Activated T-helper 1 cell treated with anti-CD3 and anti-CD28 coated beads, Interleukin-12 subunit alpha, Interleukin-12 subunit beta, Interleukin-2, Interleukin-4 antibody, amounts not matched to agents 30 ng/mL and 10 ng/mL and 1 ng/mL, durations not matched to agents 14 hours and 24 hours and 36 hours (primary cell): ENCODE measurements around the gene OR2B2. TPM values are rescaled to one million over a fixed set of nuclear protein-coding genes. Genes with fewer than 3 reads are reported as not detected.
A peak's percentile ranks its signal among the peaks of the same experiment; 100 is the strongest.

Source experiments
- DNase-seq: peaks from one replicate; pipeline ENCODE4 v3.0.0; 2021; ENCODE audit warnings: low spot score
- H3K27ac Mint-ChIP-seq: one replicate; pipeline ENCODE4 v1.8.0; 2021; ENCODE audit warnings: mild to moderate bottlenecking, mixed read lengths
- H3K27me3 Mint-ChIP-seq: one replicate; pipeline ENCODE4 v1.8.0; 2022; ENCODE audit warnings: mild to moderate bottlenecking, moderate library complexity, mixed read lengths; ENCODE audit not compliant: insufficient read depth
- H3K36me3 Mint-ChIP-seq: one replicate; pipeline ENCODE4 v1.8.0; 2021; ENCODE audit warnings: low read depth, mixed read lengths
- H3K4me1 Mint-ChIP-seq: one replicate; pipeline ENCODE4 v1.8.0; 2021; ENCODE audit warnings: low read depth, mixed read lengths
- H3K4me3 Mint-ChIP-seq: one replicate; pipeline ENCODE4 v1.8.0; 2021; ENCODE audit warnings: mild to moderate bottlenecking, moderate library complexity, mixed read lengths
- H3K9me3 Mint-ChIP-seq: one replicate; pipeline ENCODE4 v1.8.0; 2021; ENCODE audit warnings: mixed read lengths
- intact Hi-C: fragments of 100-400 bp; cut with micrococcal nuclease; formaldehyde crosslinking; loops from one replicate; pipeline ENCODE4 v1.15.1; 2024
- total RNA-seq: library from RNA; stranded (reverse); gene quantifications from 2 replicates; pipeline ENCODE4 v1.2.3, GENCODE V29; 2022

OR2B2 gene
- total RNA-seq, 1 donor from 2014 or later, result not detected

DNA sequence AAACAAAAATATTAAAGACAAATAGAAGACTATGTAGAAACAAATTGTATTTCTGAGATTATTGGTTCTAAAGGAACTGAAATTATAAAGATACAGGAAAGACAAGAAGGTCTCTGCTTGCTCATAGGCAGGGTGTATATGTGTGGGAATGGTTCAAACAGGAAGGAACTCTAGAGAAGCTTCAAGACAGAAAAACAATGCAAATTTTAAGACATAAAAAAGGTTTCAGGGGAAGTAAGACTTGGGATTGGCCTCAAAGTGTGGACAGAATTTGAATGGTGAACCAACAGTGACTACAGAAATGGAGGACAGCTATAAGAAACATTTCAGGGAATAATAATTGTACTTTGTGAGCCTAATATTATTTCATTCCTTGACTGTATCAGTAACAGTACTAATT is 50.3 kb downstream of the OR2B2 start:
- Mint-ChIP-seq H3K4me3 (no peak overlapping the region), H3K9me3 (no peaks in the 10 kb centered on the region), H3K36me3 (peaks cover 2% of the 10 kb centered on the region), H3K4me1 (peaks cover 44% of the 10 kb centered on the region), H3K27me3 (peaks cover 6% of the 10 kb centered on the region), H3K27ac (peak overlapping the region; percentile 14)
- DNase-seq, result no peak
- intact Hi-C loops, result no loop called here

DNA sequence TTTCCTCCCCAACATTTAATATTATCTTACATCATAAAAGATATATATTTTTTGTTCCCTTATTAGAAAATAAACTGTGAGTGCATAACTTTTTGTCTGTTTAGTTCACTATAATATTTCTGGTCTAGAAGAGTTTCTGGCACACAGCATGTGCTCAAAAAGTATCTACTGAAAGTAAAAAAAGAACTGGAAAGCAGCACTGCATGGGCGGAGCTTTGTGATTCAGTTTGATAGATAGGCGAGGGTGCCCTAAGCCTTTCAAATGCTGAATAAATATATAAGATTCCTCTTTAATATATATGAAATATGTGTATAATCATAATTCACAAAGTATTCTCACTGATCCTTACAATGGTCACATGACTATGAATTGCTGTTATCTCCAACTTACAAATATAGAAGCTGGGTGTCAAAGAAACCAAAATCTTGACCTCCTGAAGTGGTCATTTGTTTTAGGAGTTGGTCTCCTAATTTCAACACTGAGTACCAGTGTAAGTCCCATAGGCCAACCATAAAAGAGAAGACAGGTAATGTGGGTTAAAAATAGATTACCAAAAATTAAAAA is 50.8 kb downstream of the OR2B2 start:
- no peak for DNase-seq
- peaks cover 39% of the 10 kb centered on the region for H3K4me1 Mint-ChIP-seq
- no peak overlapping the region for H3K27ac Mint-ChIP-seq
- intact Hi-C loops, result no loop called here
- no peak overlapping the region for H3K4me3 Mint-ChIP-seq
- no peaks in the 10 kb centered on the region for H3K9me3 Mint-ChIP-seq
- peaks cover 5% of the 10 kb centered on the region for H3K27me3 Mint-ChIP-seq
- peaks cover 2% of the 10 kb centered on the region for H3K36me3 Mint-ChIP-seq

Other genes with a start within 250 kb of the OR2B2 start
- not detected in 2 replicates for gene OR2B6, start 44.8 kb upstream of the OR2B2 start, total RNA-seq
- 0.12 and 0.41 TPM in 2 replicates for gene ZNF165, start 168.2 kb upstream of the OR2B2 start, total RNA-seq
- gene ZSCAN16, start 212.2 kb upstream of the OR2B2 start, total RNA-seq, result 4.8 TPM in 2 replicates
- 18.2 and 18.5 TPM in 2 replicates for gene ZKSCAN8, start 229.5 kb upstream of the OR2B2 start, total RNA-seq